Uterus (tissue), 2 donors: ENCODE results near the gene RGS10.

ENCODE experiments used
- POLR2A ChIP-seq, 2 donors: fragments of 450-650 bp; IDR thresholded peaks; one replicate each; pipeline ENCODE4 v1.6.1; 2016; ENCODE audit warnings: antibody characterized with exemption in 2 of 2, mild to moderate bottlenecking in 1 of 2, moderate library complexity in 1 of 2
- TF ChIP-seq, protein P1 (sequence below), 4 experiments: fragments of 200-600 bp in 2 of 4; fragments of 450-650 bp in 2 of 4; sonication (generic) in 2 of 4; IDR thresholded peaks; one replicate each; pipeline ENCODE4 v1.5.1; 2016 to 2019; ENCODE audit warnings: antibody characterized with exemption in 4 of 4, mild to moderate bottlenecking in 2 of 4, moderate library complexity in 1 of 4

GRCh38 chr10:119522747-119523426, 19.6 kb downstream of the RGS10 start:
- TF ChIP-seq, protein P1, sequence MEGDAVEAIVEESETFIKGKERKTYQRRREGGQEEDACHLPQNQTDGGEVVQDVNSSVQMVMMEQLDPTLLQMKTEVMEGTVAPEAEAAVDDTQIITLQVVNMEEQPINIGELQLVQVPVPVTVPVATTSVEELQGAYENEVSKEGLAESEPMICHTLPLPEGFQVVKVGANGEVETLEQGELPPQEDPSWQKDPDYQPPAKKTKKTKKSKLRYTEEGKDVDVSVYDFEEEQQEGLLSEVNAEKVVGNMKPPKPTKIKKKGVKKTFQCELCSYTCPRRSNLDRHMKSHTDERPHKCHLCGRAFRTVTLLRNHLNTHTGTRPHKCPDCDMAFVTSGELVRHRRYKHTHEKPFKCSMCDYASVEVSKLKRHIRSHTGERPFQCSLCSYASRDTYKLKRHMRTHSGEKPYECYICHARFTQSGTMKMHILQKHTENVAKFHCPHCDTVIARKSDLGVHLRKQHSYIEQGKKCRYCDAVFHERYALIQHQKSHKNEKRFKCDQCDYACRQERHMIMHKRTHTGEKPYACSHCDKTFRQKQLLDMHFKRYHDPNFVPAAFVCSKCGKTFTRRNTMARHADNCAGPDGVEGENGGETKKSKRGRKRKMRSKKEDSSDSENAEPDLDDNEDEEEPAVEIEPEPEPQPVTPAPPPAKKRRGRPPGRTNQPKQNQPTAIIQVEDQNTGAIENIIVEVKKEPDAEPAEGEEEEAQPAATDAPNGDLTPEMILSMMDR (IDR thresholded peaks at IDR 0.05) = no peak
- TF ChIP-seq POLR2A (IDR thresholded peaks at IDR 0.05) = no peak
